GM10248 (cell line): Measurements from ENCODE around the gene STX8.

Source experiments
- CTCF ChIA-PET: fragments of 300-600 bp; sonication (Branson Sonifier 250); formaldehyde crosslinking; extraction: SDS; loops from one replicate; lab custom pipeline; 2021; ENCODE audit warnings: antibody characterized with exemption; lab: Yijun Ruan, JAX
- POLR2A ChIA-PET: fragments of 350-650 bp; sonication (Branson Sonifier 250); formaldehyde crosslinking; extraction: SDS; loops from one replicate; lab custom pipeline; 2020; ENCODE audit warnings: antibody characterized with exemption; lab: Yijun Ruan, JAX
- DNase-seq: peaks from one replicate; pipeline ENCODE4 v3.0.0; 2012; ENCODE audit errors: extremely low spot score
- TF ChIP-seq, protein P1 (sequence below): IDR thresholded peaks from 2 replicates; pipeline ENCODE4 v1.5.1; 2012; ENCODE audit warnings: mild to moderate bottlenecking, low read depth; ENCODE audit errors: extremely low read depth, missing control alignments, control extremely low read depth

Gene STX8

GRCh38 chr17:9517396-9517795 lies 58.2 kb downstream of the STX8 start:
- ChIA-PET POLR2A (no interaction called here), CTCF (no interaction called here)
- TF ChIP-seq, protein P1, sequence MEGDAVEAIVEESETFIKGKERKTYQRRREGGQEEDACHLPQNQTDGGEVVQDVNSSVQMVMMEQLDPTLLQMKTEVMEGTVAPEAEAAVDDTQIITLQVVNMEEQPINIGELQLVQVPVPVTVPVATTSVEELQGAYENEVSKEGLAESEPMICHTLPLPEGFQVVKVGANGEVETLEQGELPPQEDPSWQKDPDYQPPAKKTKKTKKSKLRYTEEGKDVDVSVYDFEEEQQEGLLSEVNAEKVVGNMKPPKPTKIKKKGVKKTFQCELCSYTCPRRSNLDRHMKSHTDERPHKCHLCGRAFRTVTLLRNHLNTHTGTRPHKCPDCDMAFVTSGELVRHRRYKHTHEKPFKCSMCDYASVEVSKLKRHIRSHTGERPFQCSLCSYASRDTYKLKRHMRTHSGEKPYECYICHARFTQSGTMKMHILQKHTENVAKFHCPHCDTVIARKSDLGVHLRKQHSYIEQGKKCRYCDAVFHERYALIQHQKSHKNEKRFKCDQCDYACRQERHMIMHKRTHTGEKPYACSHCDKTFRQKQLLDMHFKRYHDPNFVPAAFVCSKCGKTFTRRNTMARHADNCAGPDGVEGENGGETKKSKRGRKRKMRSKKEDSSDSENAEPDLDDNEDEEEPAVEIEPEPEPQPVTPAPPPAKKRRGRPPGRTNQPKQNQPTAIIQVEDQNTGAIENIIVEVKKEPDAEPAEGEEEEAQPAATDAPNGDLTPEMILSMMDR, result no peak
- no peak for DNase-seq

GRCh38 chr17:9513266-9513665 lies 62.4 kb downstream of the STX8 start:
- ChIA-PET POLR2A (no interaction called here), CTCF (interaction anchor here (1.1 to 1.4 kb wide), 2 partner anchors 9 to 10 kb away, joined by 3 to 5 read pairs; no protein-coding TSS in a partner anchor)
- TF ChIP-seq, protein P1, result no peak
- no peak for DNase-seq

GRCh38 chr17:9512323-9513168 lies 63.1 kb downstream of the STX8 start:
- ChIA-PET POLR2A (no interaction called here), CTCF (interaction anchor here (1.1 to 1.4 kb wide), 2 partner anchors 9 kb away, joined by 3 to 5 read pairs; no protein-coding TSS in a partner anchor)
- no peak for DNase-seq
- TF ChIP-seq, protein P1, result no peak

DNA sequence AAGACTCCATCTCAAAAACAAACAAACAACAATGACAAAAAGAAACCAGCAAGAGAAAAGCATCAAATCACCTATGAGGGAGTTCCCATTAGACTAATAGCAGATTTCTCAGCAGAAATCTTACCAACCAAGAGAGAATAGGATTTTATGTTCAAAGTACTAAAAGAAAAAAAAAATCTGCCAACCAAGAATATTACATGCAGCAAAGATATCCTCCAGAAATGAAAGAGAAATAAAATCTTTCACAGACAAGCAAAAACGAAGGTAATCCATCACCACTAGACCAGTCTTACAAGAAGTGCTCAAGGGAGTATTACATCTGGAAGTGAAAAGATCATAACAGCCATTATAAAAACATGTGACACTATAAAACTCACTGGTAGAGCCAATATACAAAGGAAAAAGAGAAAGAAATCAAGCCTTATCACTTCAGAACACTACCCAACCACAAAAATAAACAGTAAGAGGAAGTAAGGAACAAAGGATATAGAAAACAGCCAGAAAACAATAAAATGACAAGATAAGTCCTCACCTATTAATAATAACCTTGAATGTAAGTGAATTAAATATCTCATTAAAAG lies 66.3 kb downstream of the STX8 start:
- ChIA-PET POLR2A (no interaction called here), CTCF (no interaction called here)
- TF ChIP-seq, protein P1, result no peak
- DNase-seq, result no peak

- DNase-seq, result no peak
- ChIA-PET POLR2A (no interaction called here), CTCF (interaction anchor here (1.6 kb wide), 1 partner anchor 21 kb away, joined by 3 read pairs; no protein-coding TSS in a partner anchor)
- TF ChIP-seq, protein P1, result no peak
Measured at GRCh38 chr17:9499041-9499440, 76.6 kb downstream of the STX8 start.

DNA sequence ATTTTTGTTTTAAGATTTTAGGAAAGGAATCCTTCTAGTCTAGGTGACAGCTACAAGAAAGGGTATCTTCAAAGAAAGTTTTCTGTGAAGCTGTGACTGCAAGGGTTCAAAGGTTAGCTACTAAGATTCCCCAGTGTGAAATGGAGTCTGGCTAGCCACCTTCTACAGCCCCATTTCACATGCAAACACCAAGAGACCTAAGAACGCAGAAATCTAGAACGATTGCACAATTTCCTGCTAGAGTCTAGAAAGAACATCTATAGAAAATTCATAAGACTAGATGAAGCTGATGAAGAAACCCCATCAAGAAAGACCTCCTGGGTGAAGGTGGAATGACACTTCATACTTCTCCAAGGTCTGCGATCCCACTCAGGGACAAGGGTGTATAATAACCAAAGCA lies 77.1 kb downstream of the STX8 start:
- no peak for DNase-seq
- ChIA-PET CTCF (interaction anchor here (1.2 to 1.6 kb wide), 2 partner anchors 22 kb away, joined by 3 read pairs; no protein-coding TSS in a partner anchor), POLR2A (no interaction called here)

More for the DNA sequence above, 77.1 kb downstream of the STX8 start:
- TF ChIP-seq, protein P1, result no peak
